GM12874 (cell line): ENCODE results near the gene UGT1A4.

Experiments used
- TF ChIP-seq, protein P1 (sequence below): IDR thresholded peaks from 2 replicates; pipeline ENCODE4 v1.5.1; 2011; ENCODE audit warnings: low read depth, mild to moderate bottlenecking, control low read depth, low read length, moderate library complexity; ENCODE audit not compliant: insufficient read depth

UGT1A4 gene

GRCh38 chr2:233746475-233747282 is 28.1 kb downstream of the UGT1A4 start:
- TF ChIP-seq, protein P1, sequence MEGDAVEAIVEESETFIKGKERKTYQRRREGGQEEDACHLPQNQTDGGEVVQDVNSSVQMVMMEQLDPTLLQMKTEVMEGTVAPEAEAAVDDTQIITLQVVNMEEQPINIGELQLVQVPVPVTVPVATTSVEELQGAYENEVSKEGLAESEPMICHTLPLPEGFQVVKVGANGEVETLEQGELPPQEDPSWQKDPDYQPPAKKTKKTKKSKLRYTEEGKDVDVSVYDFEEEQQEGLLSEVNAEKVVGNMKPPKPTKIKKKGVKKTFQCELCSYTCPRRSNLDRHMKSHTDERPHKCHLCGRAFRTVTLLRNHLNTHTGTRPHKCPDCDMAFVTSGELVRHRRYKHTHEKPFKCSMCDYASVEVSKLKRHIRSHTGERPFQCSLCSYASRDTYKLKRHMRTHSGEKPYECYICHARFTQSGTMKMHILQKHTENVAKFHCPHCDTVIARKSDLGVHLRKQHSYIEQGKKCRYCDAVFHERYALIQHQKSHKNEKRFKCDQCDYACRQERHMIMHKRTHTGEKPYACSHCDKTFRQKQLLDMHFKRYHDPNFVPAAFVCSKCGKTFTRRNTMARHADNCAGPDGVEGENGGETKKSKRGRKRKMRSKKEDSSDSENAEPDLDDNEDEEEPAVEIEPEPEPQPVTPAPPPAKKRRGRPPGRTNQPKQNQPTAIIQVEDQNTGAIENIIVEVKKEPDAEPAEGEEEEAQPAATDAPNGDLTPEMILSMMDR, result no peak

DNA sequence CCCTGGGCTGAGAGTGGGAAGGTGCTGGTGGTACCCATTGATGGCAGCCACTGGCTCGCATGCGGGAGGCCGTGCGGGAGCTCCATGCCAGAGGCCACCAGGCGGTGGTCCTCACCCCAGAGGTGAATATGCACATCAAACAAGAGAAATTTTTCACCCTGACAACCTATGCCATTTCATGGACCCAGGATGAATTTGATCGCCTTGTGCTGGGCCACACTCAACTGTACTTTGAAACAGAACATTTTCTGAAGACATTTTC is 28.7 kb downstream of the UGT1A4 start:
- TF ChIP-seq, protein P1, result no peak

DNA sequence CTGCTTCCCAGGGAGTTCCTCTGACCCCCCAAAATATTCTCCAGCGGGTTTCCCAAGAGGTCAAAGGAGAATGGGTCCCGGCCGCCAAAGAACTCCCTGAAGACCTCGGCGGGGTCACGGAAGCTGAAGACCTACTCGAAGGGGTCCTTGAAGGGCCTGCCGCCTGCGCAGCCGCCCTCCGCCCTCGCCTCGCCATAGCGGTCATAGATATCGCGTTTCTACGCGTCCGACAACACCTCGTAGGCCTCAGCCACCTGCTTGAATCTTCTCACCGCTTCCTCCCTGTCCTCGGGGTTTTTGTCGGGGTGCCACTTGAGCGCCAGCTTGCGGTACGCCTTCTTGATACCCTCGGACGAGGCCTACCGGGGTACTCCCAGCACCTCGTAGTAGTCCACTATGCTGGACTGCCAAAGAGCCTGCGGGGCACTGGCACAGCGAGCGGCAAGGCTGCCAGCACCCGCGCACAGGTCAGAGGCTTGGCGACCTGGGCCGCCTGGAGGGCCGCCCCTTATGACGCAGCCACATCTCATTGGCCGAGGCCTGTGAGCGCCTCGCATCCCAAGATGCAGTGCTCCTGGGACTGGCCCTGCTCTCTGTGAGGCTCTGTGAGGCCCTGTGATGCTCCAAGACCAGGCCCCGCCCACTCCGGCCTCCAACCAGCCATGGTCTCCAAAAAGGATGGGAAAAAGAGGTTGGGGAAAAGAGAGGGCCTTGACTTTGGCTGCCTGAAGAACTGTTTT is 36.5 kb downstream of the UGT1A4 start:
- TF ChIP-seq, protein P1, result no peak

DNA sequence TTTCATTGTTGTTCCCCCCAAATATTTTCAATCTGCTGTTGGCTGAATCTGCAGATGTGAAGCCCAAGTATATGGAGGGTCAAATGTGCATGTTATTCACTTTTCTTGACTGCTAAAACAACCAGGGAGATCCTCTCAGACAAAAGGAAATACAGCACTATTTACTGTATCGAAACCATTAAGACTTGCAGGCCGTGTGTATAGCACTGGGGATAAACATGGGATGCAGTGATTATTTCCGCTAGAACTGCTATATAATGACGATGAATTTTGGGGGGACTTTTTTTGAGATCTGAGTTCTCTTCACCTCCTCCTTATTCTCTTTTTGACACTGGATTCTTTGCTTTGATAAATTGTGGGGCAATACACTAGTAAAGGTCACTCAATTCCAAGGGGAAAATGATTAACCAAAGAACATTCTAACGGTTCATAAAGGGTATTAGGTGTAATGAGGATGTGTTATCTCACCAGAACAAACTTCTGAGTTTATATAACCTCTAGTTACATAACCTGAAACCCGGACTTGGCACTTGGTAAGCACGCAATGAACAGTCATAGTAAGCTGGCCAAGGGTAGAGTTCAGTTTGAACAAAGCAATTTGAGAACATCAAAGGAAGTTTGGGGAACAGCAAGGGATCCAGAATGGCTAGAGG is 38.0 kb downstream of the UGT1A4 start:
- TF ChIP-seq, protein P1, result no peak

- TF ChIP-seq, protein P1, result no peak
These were observed 39.6 kb downstream of the UGT1A4 start for GRCh38 chr2:233758141-233758540.

DNA sequence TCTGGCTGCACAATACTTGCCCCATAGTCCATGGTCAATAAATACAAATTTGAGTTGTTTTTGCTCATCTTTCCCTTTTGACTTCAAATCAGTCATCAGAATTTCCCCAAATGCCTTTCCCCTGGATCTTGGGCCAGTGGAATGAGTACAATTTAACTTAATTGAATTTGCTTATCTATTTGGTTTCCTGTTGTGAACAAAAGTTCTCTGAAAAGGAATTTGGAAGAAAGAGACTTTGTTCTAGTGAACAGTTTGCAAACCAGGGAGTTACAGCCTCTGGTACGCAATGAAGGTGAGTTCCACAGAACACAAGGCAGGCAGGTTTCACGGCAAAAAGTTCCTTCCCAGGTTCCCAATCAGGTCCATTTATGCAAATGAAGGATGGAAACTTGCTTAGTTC is 40.3 kb downstream of the UGT1A4 start:
- TF ChIP-seq, protein P1, result no peak

- TF ChIP-seq, protein P1, result no peak
These were observed 41.5 kb downstream of the UGT1A4 start, which contains the start of gene UGT1A1 for GRCh38 chr2:233760043-233760442. Gene UGT1A1, plus strand, starts transcription at chr2:233760270. Its CDS starts 18 bp downstream, at chr2:233760288.
